Measurements from ENCODE around the gene USP8.

The USP8 gene

GRCh38 chr15:50552238-50552637 is 128.0 kb downstream of the USP8 start:
- Histone ChIP-seq H3K14ac (ENCODE audit: low read length) (no peak overlapping the region), H2AK5ac (ENCODE audit: low read length) (no peak overlapping the region), H3K79me2 (ENCODE audit: control insufficient read depth, insufficient read depth, low read length, poor library complexity) (no peaks in the 10 kb centered on the region), H3K79me1 (ENCODE audit: low read length) (no peaks in the 10 kb centered on the region), H3K4me1 (ENCODE audit: control insufficient read depth in 1 of 2, insufficient read depth in 2 of 2, low read length in 2 of 2) (no peaks in the 10 kb centered on the region), H3K4me2 (ENCODE audit: low read length) (no peak overlapping the region), H3K27ac (ENCODE audit: low read depth, low read length) (no peak overlapping the region), H3K18ac (ENCODE audit: low read length) (no peak overlapping the region), H4K91ac (ENCODE audit: low read depth, low read length) (no peak overlapping the region), H3K9me3 (ENCODE audit: insufficient read depth, low read depth, low read length) (no peaks in the 10 kb centered on the region), H2BK5ac (ENCODE audit: low read depth, low read length, poor library complexity) (no peak overlapping the region), H4K12ac (ENCODE audit: low read depth, low read length) (no peak overlapping the region), H3K9ac (ENCODE audit: low read length) (no peak overlapping the region), H3K36me3 (ENCODE audit: control insufficient read depth in 1 of 2, insufficient read depth in 2 of 2, low read length in 2 of 2) (peaks cover 0 to 5% of the 10 kb centered on the region in 2 experiments), H2BK120ac (ENCODE audit: insufficient read depth, low read length, poor library complexity) (no peak overlapping the region), H3K4ac (ENCODE audit: low read depth, low read length) (no peak overlapping the region), H3K23ac (ENCODE audit: low read length) (no peak overlapping the region), H3K4me3 (ENCODE audit: low read depth, low read length) (no peak overlapping the region), H2AFZ (ENCODE audit: insufficient read depth, low read length, poor library complexity) (no peak overlapping the region), H3K27me3 (ENCODE audit: insufficient read depth, low read length) (no peaks in the 10 kb centered on the region), H4K8ac (ENCODE audit: low read depth, low read length) (no peak overlapping the region), H2BK12ac (ENCODE audit: low read length) (no peak overlapping the region)
- DNase-seq, result no peak
- 100% methylated on average over 1 of the region's 4 CpGs for WGBS (ENCODE audit: extremely low coverage, insufficient coverage, insufficient read length)

GRCh38 chr15:50556642-50557371 is 132.6 kb downstream of the USP8 start:
- no peak overlapping the region for H3K4me3 ChIP-seq (ENCODE audit: low read depth, low read length)
- no peak overlapping the region for H3K18ac ChIP-seq (ENCODE audit: low read length)
- no peak overlapping the region for H3K9ac ChIP-seq (ENCODE audit: low read length)
- no peak for DNase-seq
- no peak overlapping the region for H3K4me2 ChIP-seq (ENCODE audit: low read length)
- no peak overlapping the region for H3K4ac ChIP-seq (ENCODE audit: low read depth, low read length)
- no peaks in the 10 kb centered on the region for H3K79me1 ChIP-seq (ENCODE audit: low read length)
- no peaks in the 10 kb centered on the region for H3K27me3 ChIP-seq (ENCODE audit: insufficient read depth, low read length)
- H3K9me3 ChIP-seq (ENCODE audit: insufficient read depth, low read depth, low read length), result no peaks in the 10 kb centered on the region
- H2BK12ac ChIP-seq (ENCODE audit: low read length), result no peak overlapping the region
- no peak overlapping the region for H3K23ac ChIP-seq (ENCODE audit: low read length)
- H4K8ac ChIP-seq (ENCODE audit: low read depth, low read length), result no peak overlapping the region
- H3K4me1 ChIP-seq (ENCODE audit: control insufficient read depth in 1 of 2, insufficient read depth in 2 of 2, low read length in 2 of 2), result no peaks in the 10 kb centered on the region
- H4K91ac ChIP-seq (ENCODE audit: low read depth, low read length), result no peak overlapping the region
- H2BK120ac ChIP-seq (ENCODE audit: insufficient read depth, low read length, poor library complexity), result no peak overlapping the region
- no peak overlapping the region for H4K12ac ChIP-seq (ENCODE audit: low read depth, low read length)
- H3K79me2 ChIP-seq (ENCODE audit: control insufficient read depth, insufficient read depth, low read length, poor library complexity), result no peaks in the 10 kb centered on the region
- no CpG with 5 or more reads among the region's 2 CpGs for WGBS (ENCODE audit: extremely low coverage, insufficient coverage, insufficient read length)
- H3K14ac ChIP-seq (ENCODE audit: low read length), result no peak overlapping the region
- no peak overlapping the region for H2BK5ac ChIP-seq (ENCODE audit: low read depth, low read length, poor library complexity)
- H3K36me3 ChIP-seq (ENCODE audit: control insufficient read depth in 1 of 2, insufficient read depth in 2 of 2, low read length in 2 of 2), result peaks cover 7 to 16% of the 10 kb centered on the region in 2 experiments
- H2AFZ ChIP-seq (ENCODE audit: insufficient read depth, low read length, poor library complexity), result no peak overlapping the region
- H3K27ac ChIP-seq (ENCODE audit: low read depth, low read length), result no peak overlapping the region
- H2AK5ac ChIP-seq (ENCODE audit: low read length), result no peak overlapping the region

GRCh38 chr15:50558012-50558411 is 133.8 kb downstream of the USP8 start:
- no peak overlapping the region for H3K4me2 ChIP-seq (ENCODE audit: low read length)
- no peak overlapping the region for H2BK12ac ChIP-seq (ENCODE audit: low read length)
- no peaks in the 10 kb centered on the region for H3K79me2 ChIP-seq (ENCODE audit: control insufficient read depth, insufficient read depth, low read length, poor library complexity)
- no peaks in the 10 kb centered on the region for H3K79me1 ChIP-seq (ENCODE audit: low read length)
- no peak overlapping the region for H3K4me3 ChIP-seq (ENCODE audit: low read depth, low read length)
- no peak overlapping the region for H3K18ac ChIP-seq (ENCODE audit: low read length)
- no peak overlapping the region for H3K23ac ChIP-seq (ENCODE audit: low read length)
- no peak overlapping the region for H3K27ac ChIP-seq (ENCODE audit: low read depth, low read length)
- no peak overlapping the region for H3K4ac ChIP-seq (ENCODE audit: low read depth, low read length)
- no peak overlapping the region for H3K9ac ChIP-seq (ENCODE audit: low read length)
- no peak overlapping the region for H2AK5ac ChIP-seq (ENCODE audit: low read length)
- no peak overlapping the region for H2BK5ac ChIP-seq (ENCODE audit: low read depth, low read length, poor library complexity)
- H4K12ac ChIP-seq (ENCODE audit: low read depth, low read length), result no peak overlapping the region
- H3K36me3 ChIP-seq (ENCODE audit: control insufficient read depth in 1 of 2, insufficient read depth in 2 of 2, low read length in 2 of 2), result peaks cover 11 to 18% of the 10 kb centered on the region in 2 experiments
- H2BK120ac ChIP-seq (ENCODE audit: insufficient read depth, low read length, poor library complexity), result no peak overlapping the region
- H3K9me3 ChIP-seq (ENCODE audit: insufficient read depth, low read depth, low read length), result no peaks in the 10 kb centered on the region
- H3K27me3 ChIP-seq (ENCODE audit: insufficient read depth, low read length), result no peaks in the 10 kb centered on the region
- no peak overlapping the region for H3K14ac ChIP-seq (ENCODE audit: low read length)
- no CpG with 5 or more reads among the region's 2 CpGs for WGBS (ENCODE audit: extremely low coverage, insufficient coverage, insufficient read length)
- H4K91ac ChIP-seq (ENCODE audit: low read depth, low read length), result no peak overlapping the region
- H4K8ac ChIP-seq (ENCODE audit: low read depth, low read length), result no peak overlapping the region
- no peaks in the 10 kb centered on the region for H3K4me1 ChIP-seq (ENCODE audit: control insufficient read depth in 1 of 2, insufficient read depth in 2 of 2, low read length in 2 of 2)
- DNase-seq, result no peak
- no peak overlapping the region for H2AFZ ChIP-seq (ENCODE audit: insufficient read depth, low read length, poor library complexity)

- no peak overlapping the region for H2BK5ac ChIP-seq (ENCODE audit: low read depth, low read length, poor library complexity)
- H2AFZ ChIP-seq (ENCODE audit: insufficient read depth, low read length, poor library complexity), result no peak overlapping the region
- DNase-seq, result no peak
- H3K36me3 ChIP-seq (ENCODE audit: control insufficient read depth in 1 of 2, insufficient read depth in 2 of 2, low read length in 2 of 2), result peaks cover 19 to 25% of the 10 kb centered on the region in 2 experiments
- H3K23ac ChIP-seq (ENCODE audit: low read length), result no peak overlapping the region
- H3K27me3 ChIP-seq (ENCODE audit: insufficient read depth, low read length), result no peaks in the 10 kb centered on the region
- no peaks in the 10 kb centered on the region for H3K4me1 ChIP-seq (ENCODE audit: control insufficient read depth in 1 of 2, insufficient read depth in 2 of 2, low read length in 2 of 2)
- no peak overlapping the region for H4K91ac ChIP-seq (ENCODE audit: low read depth, low read length)
- H2BK120ac ChIP-seq (ENCODE audit: insufficient read depth, low read length, poor library complexity), result no peak overlapping the region
- WGBS (ENCODE audit: extremely low coverage, insufficient coverage, insufficient read length), result no CpG with 5 or more reads among the region's 4 CpGs
- H2AK5ac ChIP-seq (ENCODE audit: low read length), result no peak overlapping the region
- H3K27ac ChIP-seq (ENCODE audit: low read depth, low read length), result no peak overlapping the region
- H3K14ac ChIP-seq (ENCODE audit: low read length), result no peak overlapping the region
- H4K12ac ChIP-seq (ENCODE audit: low read depth, low read length), result no peak overlapping the region
- H3K4me2 ChIP-seq (ENCODE audit: low read length), result no peak overlapping the region
- no peak overlapping the region for H2BK12ac ChIP-seq (ENCODE audit: low read length)
- H3K9ac ChIP-seq (ENCODE audit: low read length), result no peak overlapping the region
- no peak overlapping the region for H3K18ac ChIP-seq (ENCODE audit: low read length)
- no peaks in the 10 kb centered on the region for H3K79me2 ChIP-seq (ENCODE audit: control insufficient read depth, insufficient read depth, low read length, poor library complexity)
- H3K4me3 ChIP-seq (ENCODE audit: low read depth, low read length), result no peak overlapping the region
- H3K79me1 ChIP-seq (ENCODE audit: low read length), result no peaks in the 10 kb centered on the region
- H4K8ac ChIP-seq (ENCODE audit: low read depth, low read length), result no peak overlapping the region
- H3K4ac ChIP-seq (ENCODE audit: low read depth, low read length), result no peak overlapping the region
- H3K9me3 ChIP-seq (ENCODE audit: insufficient read depth, low read depth, low read length), result no peaks in the 10 kb centered on the region
Observed at GRCh38 chr15:50562735-50563640, 138.8 kb downstream of the USP8 start.
